ENCODE results near the gene CLDN1.

Gene CLDN1

DNA sequence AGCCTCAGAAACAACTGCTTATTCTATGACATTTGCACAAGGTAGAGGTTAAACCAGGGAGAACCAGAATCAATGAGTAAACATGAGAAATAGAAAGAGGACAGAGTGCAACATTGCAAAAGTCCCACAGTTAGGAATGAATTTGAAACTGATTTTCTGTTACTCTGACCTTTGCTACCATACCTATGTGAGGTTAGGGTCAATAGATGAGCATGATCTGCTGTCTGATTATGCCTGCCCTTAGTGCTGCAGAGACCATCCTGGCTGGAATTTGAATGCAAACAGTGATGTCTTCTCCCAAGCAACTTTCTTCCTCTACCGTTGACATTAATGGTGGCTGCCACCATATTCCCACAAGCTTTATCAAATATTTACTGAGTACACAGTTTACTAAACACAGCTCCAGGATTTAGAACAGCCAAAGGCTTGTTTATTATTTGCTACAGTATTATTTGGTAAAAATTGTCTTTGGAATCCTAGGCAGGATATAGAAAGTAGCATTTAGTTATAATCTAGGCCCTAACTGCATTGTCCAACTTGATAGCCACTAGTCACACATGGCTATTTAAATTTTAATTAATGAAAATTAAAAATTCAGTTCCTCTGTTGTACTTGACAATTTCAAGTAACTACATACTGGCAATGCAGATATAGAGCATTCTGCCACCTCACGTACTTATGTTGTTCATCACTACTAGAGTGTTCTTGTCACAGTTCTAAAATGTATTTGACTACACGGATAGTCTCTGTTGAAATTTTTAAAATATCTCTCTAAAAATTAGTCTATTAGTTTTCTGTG lies 8.9 kb upstream of the CLDN1 start:
- no peak for DNase-seq

DNA sequence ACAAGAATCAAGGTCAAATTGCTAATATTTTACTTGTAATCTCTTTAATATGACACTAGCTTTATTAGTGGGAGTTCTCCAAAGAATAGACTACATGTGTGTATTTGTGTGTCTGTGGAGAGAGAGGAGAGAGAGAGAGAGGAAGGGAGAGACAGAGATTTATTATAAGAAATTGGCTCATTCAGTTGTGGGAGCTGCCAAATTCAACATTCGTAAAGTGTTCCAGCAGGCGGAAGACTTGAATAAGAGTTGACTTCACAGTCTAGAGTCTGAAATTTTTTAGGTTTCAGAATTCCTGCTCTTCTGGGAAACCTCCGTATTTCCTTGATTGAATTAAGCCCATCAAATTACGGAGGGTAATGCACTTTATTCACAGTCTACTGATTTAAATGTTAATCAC lies 4.7 kb upstream of the CLDN1 start:
- no peak for DNase-seq

DNA sequence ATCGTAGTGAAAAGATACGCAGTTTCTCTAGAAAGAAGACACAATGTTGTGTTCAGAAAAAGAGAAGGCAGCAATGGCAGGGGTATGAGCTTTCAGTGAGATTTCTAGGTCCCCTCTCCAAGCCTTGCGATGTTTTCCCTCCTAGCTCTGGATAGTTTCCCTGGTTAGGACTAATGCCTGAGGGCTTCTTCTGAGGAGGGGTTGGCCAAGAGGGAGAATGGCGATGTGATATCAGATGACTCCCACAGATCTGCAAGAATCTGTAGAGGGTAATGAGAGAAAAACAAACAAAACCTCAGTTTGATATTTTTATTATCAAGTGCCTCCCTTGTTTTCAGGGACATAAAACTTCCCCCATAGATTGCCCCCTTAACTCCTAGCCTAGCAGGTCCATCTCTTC lies 4.1 kb upstream of the CLDN1 start:
- no peak for DNase-seq

GRCh38 chr3:190325923-190326322 lies 3.7 kb upstream of the CLDN1 start:
- no peak for DNase-seq

- DNase-seq = no peak
Measured at GRCh38 chr3:190323246-190323626, 990 bp upstream of the CLDN1 start.

DNA sequence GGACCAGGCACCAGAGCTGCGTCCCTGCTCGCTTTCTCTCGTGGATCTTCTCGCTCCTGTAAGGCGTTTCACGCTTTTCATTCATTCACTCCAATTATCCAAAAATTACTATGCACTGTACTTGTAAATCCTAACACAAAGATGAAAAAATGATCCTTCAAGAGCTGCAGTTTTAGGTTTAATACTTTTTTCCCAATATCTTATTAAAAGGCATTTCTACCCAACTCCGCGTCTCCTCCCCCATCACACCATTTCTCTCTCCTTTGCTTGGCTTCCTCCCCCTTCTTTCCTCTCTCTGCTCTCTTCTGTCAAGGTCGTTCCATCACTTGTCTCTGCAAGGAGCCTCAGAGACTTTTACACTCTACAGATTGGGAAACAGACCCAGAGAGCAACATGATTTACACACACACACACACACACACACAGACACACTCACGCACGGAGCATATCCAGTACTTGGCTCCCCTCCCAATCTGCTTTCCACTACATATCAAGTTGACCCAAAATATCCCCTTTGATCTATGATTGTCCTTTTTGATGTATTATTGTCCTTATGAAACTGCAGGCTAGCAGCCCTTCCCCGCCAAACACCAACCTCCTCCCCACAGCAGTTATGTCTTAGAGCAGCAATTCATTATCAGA lies 479 bp upstream of the CLDN1 start:
- DNase-seq = no peak

GRCh38 chr3:190320594-190321362 lies 1.5 kb downstream of the CLDN1 start:
- DNase-seq = no peak

- DNase-seq = no peak
Measured at GRCh38 chr3:190319660-190320059, 2.6 kb downstream of the CLDN1 start.

GRCh38 chr3:190318666-190319065 lies 3.6 kb downstream of the CLDN1 start:
- DNase-seq = no peak

DNA sequence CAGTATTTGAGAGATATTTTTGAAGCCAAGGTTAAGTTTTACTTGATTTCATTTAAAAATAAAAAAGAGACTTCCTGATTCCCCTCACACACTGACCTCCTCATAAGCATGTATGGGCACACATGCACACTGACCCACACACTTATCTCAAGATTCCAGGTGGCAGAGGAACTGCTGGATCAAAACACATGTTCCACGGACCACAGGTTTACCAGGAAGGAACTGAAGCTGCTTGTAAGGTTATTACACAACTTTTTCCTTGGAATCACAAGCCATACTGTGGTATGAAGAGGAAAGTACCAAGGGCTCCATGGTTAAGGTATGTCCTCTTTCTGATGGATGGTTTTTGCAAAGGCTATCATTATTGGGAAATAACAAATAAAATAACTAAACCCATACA lies 7.5 kb downstream of the CLDN1 start:
- DNase-seq = no peak

- no peak for DNase-seq
Measured at GRCh38 chr3:190309414-190309813, 12.8 kb downstream of the CLDN1 start.

- DNase-seq = no peak
Measured at GRCh38 chr3:190308154-190308553, 14.1 kb downstream of the CLDN1 start.

DNA sequence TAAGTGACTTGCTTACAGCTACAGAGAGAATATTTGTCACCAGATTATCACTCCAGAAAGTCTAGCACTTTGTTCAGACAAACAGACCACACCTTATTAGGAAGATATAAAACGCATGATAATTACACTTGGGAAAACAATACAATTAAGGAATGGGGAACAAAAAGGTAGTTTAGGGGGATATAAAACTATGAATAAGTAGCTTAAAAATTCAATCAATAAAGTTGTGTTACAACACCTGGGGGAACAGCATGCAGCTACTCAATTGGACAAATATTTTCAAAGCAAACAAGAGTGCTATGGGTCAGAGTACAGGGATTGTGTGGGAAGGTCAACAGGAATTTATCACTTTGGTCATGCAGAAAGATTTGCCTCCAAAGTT lies 15.1 kb downstream of the CLDN1 start:
- no peak for DNase-seq

DNA sequence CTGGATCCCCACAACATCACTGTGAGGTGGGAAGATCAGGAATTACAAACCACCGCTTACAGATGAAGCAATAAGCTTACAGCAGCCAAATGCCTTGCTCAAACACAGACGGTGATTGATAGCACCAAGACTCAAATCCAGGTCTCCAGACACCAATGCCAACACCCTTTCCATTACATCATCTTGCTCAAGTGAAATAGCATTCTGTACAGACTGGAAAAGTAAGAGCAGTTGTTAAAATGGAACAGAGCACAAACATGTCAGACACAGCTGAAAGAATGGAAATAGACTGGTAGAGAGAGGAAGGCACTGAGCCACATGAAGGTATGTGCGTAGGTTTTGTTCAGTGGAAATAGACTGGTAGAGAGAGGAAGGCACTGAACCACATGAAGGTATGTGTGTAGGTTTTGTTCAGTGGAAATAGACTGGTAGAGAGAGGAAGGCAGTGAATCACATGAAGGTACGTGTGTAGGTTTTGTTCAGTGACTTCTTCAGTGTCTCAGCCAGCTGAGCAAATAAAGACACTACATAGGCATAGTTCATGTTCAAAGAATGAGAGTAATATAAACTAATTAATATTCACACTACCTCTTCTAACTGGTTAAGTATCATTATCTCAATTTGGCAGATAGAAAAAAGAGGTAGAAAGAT lies 15.6 kb downstream of the CLDN1 start:
- DNase-seq = no peak

DNA sequence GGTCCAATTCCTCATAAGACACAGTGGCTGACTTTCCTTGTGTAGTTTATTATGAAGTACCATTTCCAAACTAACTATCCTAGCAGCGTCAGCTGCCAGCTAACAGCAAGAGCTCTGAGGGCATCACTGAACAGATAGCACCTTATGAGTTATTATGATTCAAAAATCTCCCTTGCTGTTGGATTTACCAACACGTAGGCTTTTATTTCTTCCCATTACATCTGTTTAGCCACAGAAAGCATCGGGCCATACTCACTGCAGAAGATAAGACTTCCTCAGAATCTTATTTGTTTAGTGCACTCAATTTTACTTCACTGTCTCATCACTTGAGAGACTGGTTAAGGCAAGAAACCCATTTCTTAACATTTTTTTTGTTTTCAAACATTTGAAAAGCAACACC lies 16.2 kb downstream of the CLDN1 start:
- DNase-seq = no peak

DNA sequence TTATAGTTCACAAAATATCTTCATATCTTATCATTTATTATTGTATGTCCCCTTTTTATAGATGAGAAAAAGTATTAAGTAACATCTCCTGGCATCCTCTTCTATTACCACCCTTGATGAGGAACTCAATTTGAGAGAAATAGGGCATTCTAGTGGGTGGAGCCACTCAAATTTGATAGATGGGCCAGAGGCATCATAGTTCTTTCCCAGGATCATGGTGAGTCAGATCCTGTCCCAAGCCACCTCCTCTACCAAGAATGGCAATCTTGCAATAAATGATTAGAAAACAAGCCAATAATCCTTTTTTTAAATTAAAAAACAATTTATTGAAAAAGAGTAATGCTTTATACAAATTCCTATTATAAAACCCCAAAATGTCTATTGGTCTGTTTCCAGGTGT lies 16.8 kb downstream of the CLDN1 start:
- no peak for DNase-seq

DNA sequence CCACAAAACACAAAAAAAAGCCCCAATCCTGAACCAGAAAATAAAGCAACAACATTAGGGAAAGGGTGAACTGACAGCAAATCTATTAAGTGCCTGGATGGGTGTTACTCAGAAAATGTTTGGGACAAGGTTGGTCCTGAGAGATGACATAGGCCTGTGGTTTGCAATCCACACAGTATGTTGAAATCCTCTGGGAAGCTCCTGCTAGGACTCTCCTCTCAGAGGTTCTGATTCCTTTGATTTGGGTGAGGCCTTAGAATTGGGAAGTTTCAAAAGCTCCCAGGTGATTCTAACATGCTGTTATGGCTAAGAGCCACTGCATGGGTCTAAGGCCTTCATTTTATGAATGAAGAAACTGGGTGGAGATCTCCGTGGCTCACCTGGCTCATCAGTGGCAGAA lies 18.4 kb downstream of the CLDN1 start:
- DNase-seq = no peak

GRCh38 chr3:190302212-190302867 lies 19.9 kb downstream of the CLDN1 start:
- DNase-seq = no peak

GRCh38 chr3:190301591-190301990 lies 20.7 kb downstream of the CLDN1 start:
- no peak for DNase-seq

- no peak for DNase-seq
Measured at GRCh38 chr3:190299969-190300368, 22.3 kb downstream of the CLDN1 start.

DNA sequence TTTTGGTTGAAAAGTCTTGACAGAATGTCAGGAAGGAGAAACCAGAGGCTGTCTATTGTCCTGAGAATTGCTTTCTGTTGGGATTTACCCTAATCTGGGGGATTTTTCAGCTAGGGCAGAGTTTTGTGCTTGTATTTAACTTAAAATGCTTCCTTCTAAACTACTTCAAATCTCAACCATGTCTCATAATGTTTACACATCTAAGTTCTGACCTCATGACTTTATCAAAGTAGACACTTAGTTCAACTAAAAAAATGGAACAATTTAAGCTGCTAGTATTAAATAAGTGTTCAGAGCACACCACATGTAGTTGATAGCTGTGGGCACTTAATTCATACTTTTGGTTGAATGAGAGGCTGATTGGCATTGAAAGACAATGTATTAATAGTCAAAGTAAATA lies 28.2 kb downstream of the CLDN1 start:
- DNase-seq = no peak

- no peak for DNase-seq
Measured at GRCh38 chr3:190293621-190294020, 28.6 kb downstream of the CLDN1 start.

DNA sequence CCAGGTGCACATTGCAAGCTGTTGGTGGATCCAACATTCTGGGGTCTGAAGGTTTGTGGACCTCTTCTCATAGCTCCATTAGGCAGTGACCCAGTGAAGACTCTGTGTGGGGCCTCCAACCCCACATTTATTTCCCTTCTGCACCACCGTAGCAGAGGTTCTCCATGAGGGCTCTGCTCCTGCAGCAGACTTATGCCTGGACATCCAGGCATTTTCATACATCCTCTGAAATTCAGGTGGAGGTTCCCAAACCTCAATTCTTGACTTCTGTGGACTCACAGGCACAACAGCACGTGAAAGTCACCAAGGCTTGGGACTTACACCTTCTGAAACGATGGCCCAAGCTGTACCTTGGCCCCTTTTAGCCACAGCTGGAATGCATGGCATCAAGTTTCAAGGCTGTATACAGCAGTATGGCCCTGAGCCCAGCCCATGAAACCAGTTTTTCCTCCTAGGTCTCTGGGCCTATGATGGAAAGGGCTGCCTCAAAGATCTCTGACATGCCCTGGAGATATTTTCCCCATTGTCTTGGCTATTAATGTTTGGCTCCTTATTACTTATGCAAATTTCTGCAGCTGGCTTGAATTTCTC lies 30.2 kb downstream of the CLDN1 start:
- no peak for DNase-seq
